ENCODE results near the gene TMA7B. TPM values are rescaled to one million over a fixed set of nuclear protein-coding genes. Genes with fewer than 3 reads are reported as not detected.
A peak's percentile ranks its signal among the peaks of the same experiment; 100 is the strongest.

TMA7B gene
- total RNA-seq, 1 donor from 2014 or later, result not detected

DNA sequence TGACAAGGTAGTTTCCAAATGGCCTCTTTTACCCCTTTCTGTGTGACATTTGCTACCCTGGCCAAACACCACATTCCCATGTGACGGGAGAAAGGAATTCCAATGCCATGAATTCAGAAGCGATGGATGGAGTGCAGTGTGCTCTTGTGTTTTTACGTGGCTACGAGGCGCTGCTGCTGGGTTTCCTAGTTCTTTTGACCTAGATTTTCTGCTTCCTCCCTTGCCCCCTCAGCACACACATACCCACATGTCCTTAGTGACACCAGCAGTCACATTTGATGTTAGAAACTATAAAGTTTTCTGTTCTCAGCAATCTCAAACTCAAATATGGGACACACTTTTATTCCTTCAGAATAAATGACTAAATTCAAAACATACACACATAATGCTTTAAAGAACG is 7.8 kb upstream of the TMA7B start:
- TF ChIP-seq CTCF (IDR thresholded peaks at IDR 0.05; ENCODE audit: insufficient read depth, low read length, poor library complexity, severe bottlenecking), result no peak
- no peaks in the 10 kb centered on the region for H3K27me3 ChIP-seq (ENCODE audit: control insufficient read depth, insufficient read depth, low read length)
- H3K4me3 ChIP-seq (ENCODE audit: low read depth, low read length), result no peak overlapping the region
- no peaks in the 10 kb centered on the region for H3K36me3 ChIP-seq (ENCODE audit: control insufficient read depth, insufficient read depth, low read length)
- no peak for DNase-seq (ENCODE audit: low read depth)

- Histone ChIP-seq H3K4me3 (ENCODE audit: low read depth, low read length) (no peak overlapping the region), H3K36me3 (ENCODE audit: control insufficient read depth, insufficient read depth, low read length) (no peaks in the 10 kb centered on the region), H3K27me3 (ENCODE audit: control insufficient read depth, insufficient read depth, low read length) (no peaks in the 10 kb centered on the region)
- DNase-seq (ENCODE audit: low read depth), result no peak
- no peak for TF ChIP-seq CTCF (IDR thresholded peaks at IDR 0.05; ENCODE audit: insufficient read depth, low read length, poor library complexity, severe bottlenecking)
Measured at GRCh38 chr22:39953101-39953500, 7.1 kb upstream of the TMA7B start.

DNA sequence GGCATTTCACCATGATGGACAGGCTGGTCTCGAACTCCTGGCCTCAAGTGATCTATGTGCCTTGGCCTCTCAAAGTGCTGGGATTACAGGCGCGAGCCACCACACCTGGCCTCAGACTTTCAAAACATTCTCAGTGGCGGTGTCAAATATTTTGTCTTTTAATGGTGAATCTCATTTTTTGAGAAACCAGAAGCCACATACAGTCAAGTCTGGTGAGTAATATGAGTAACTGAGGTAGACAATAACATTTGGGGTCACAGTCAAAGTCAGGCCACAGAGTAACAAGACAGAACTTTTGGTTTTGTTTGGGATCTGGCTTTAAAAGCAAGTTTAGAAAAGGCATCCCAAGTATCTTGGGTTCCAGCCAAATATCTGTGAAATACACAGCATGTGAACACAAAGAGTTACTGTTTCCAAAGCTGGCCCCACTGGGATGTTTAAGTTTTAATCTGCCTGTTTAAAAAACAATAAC is 5.6 kb upstream of the TMA7B start:
- Histone ChIP-seq H3K36me3 (ENCODE audit: control insufficient read depth, insufficient read depth, low read length) (no peaks in the 10 kb centered on the region), H3K4me3 (ENCODE audit: low read depth, low read length) (no peak overlapping the region), H3K27me3 (ENCODE audit: control insufficient read depth, insufficient read depth, low read length) (no peaks in the 10 kb centered on the region)
- peak; percentile 35 for DNase-seq (ENCODE audit: low read depth)
- TF ChIP-seq CTCF (IDR thresholded peaks at IDR 0.05; ENCODE audit: insufficient read depth, low read length, poor library complexity, severe bottlenecking), result no peak

DNA sequence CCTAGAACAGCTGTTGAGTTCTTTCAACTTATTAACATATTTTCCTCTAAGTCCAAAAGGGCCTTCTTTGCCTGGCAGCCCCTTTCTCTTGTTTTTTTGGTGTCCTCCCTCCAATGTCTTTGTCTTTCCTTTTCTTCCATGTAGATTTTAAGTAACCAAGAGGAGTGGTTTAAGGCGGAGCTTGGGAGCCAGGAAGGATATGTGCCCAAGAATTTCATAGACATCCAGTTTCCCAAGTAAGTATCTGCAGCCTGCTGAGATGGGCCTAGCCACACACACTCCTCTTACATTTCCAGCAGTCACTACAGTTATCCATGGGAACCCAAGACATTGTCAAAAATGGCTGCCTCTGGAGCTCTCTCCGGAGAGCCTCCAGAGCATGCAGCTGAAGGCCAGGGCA is 4.5 kb upstream of the TMA7B start:
- no peak for DNase-seq (ENCODE audit: low read depth)
- H3K36me3 ChIP-seq (ENCODE audit: control insufficient read depth, insufficient read depth, low read length), result no peaks in the 10 kb centered on the region
- H3K4me3 ChIP-seq (ENCODE audit: low read depth, low read length), result no peak overlapping the region
- no peak for TF ChIP-seq CTCF (IDR thresholded peaks at IDR 0.05; ENCODE audit: insufficient read depth, low read length, poor library complexity, severe bottlenecking)
- H3K27me3 ChIP-seq (ENCODE audit: control insufficient read depth, insufficient read depth, low read length), result no peaks in the 10 kb centered on the region

DNA sequence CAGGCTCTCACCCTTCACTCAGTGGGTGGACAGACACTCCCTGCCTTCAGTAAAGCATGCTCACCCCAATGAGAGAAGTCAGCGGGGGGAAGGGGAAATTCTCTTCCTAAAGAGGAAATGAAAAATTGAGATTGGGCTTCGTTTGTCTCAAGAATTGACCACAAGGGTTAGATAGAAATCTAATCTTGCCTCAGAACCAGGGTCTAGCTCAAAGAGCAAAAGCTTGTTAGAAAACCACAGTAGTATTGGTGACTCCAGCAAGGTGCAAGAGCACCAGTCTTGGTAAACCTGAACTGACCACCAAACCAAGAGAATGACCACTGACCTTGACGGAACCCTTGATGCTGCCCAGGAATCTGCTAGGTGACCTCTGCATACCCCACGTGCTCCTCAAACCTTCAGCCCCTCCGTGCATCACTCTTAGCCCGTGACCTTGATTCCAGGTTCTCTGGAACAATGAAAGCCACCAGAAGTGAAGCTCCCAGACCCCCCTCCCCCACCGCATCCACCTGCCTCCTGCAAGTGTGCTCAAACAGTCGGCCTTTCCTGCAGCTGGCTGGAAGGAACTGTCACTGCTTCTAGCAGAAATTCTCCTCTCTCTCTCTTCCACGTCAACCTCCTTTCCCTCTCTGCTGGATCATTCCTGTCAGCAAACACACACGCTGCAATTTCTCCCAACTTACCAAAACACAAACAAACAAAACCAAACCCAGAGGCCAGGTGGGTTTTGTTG is 3.1 kb upstream of the TMA7B start:
- Histone ChIP-seq H3K36me3 (ENCODE audit: control insufficient read depth, insufficient read depth, low read length) (no peaks in the 10 kb centered on the region), H3K4me3 (ENCODE audit: low read depth, low read length) (no peak overlapping the region), H3K27me3 (ENCODE audit: control insufficient read depth, insufficient read depth, low read length) (no peaks in the 10 kb centered on the region)
- TF ChIP-seq CTCF (IDR thresholded peaks at IDR 0.05; ENCODE audit: insufficient read depth, low read length, poor library complexity, severe bottlenecking), result no peak
- DNase-seq (ENCODE audit: low read depth), result no peak

Data from kidney epithelial cell (primary cell).